ENCODE results near the gene PHF21A.
"Not testable (repeated sequence)": the region's sequence is repeated elsewhere in the genome, so short reads cannot be mapped to it uniquely, and the experiment has no call there.

PHF21A gene

DNA sequence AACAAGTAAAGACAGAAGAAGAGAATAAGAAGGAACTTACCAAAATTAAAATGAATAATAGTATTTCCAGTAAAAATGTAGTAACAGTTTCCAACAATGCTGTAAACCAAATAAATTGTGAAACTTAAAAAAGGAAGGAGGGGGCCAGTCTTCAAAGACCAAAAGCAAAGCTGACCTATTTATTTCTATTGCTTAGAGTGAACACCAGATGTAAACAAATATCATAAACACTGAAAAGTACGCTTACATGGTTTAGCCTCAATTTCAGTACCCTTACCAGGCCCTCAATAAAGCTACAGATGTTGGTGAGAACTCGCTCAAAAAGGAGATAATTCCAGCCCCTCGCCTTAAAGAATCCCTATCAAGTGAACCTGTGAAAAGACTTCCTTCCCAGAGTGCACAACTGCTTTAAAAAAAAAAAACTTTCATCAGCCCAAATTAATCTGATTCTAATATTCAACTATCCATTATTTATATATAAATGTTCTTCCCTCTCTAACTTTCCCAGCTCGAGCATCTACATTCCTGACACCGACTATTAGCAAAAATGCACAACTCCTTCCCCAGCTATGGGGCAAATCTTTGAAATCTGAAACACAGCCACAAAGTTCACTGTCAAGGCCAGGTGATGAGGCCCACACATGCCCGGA, 2.4 kb downstream of the PHF21A start:
- H3K9me3 Mint-ChIP-seq, result no peaks in the 10 kb centered on the region
- H3K4me1 Mint-ChIP-seq, result peaks cover 70% of the 10 kb centered on the region
- H3K4me3 Mint-ChIP-seq, result peak overlapping the region; percentile 97
- TF ChIP-seq, protein P1, sequence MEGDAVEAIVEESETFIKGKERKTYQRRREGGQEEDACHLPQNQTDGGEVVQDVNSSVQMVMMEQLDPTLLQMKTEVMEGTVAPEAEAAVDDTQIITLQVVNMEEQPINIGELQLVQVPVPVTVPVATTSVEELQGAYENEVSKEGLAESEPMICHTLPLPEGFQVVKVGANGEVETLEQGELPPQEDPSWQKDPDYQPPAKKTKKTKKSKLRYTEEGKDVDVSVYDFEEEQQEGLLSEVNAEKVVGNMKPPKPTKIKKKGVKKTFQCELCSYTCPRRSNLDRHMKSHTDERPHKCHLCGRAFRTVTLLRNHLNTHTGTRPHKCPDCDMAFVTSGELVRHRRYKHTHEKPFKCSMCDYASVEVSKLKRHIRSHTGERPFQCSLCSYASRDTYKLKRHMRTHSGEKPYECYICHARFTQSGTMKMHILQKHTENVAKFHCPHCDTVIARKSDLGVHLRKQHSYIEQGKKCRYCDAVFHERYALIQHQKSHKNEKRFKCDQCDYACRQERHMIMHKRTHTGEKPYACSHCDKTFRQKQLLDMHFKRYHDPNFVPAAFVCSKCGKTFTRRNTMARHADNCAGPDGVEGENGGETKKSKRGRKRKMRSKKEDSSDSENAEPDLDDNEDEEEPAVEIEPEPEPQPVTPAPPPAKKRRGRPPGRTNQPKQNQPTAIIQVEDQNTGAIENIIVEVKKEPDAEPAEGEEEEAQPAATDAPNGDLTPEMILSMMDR (IDR thresholded peaks at IDR 0.05), result no peak
- peak overlapping the region; percentile 98 for H3K27ac Mint-ChIP-seq
- H3K27me3 Mint-ChIP-seq (ENCODE audit: low read depth, poor library complexity), result peaks cover 4% of the 10 kb centered on the region
- no peak for DNase-seq
- peaks cover 5% of the 10 kb centered on the region for H3K36me3 Mint-ChIP-seq (ENCODE audit: low read depth)

DNA sequence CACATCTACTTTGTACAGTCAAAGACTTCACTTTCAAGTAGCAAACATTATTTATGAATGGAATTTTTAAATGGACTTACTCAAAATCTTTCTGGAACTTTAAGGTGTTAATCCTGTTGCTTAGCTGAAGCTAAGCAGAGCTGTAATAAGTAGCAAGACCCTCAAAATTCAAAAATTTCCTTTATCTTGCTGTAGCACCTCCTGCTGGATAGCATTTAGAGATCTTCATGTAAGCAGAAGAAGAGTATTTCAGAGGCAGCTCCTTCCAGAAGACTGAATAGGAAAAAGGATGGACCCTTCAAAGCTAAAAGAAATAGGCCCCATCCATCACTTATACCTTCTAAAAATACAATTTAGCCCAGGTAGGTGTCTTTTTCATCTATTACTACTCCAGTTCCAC, 3.4 kb downstream of the PHF21A start:
- Mint-ChIP-seq H3K9me3 (no peaks in the 10 kb centered on the region), H3K27me3 (ENCODE audit: low read depth, poor library complexity) (peaks cover 4% of the 10 kb centered on the region), H3K27ac (no peak overlapping the region), H3K36me3 (ENCODE audit: low read depth) (peaks cover 5% of the 10 kb centered on the region), H3K4me1 (peaks cover 69% of the 10 kb centered on the region), H3K4me3 (peak overlapping the region; percentile 97)
- no peak for DNase-seq
- TF ChIP-seq, protein P1 (IDR thresholded peaks at IDR 0.05), result no peak

DNA sequence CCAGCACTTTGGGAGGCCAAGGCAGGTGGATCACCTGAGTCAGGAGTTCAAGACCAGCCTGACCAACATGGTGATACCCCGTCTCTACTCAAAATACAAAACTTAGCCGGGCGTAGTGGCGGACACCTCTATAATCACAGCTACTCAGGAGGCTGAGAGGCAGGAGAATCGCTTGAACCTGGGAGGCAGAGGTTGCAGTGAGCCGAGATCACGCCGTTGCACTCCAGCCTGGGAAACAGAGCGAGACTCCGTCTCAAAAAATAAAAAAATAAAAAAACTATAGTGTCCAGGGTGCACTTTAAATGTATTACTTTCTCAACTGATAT, 4.6 kb downstream of the PHF21A start:
- not testable (repeated sequence) for H3K36me3 Mint-ChIP-seq (ENCODE audit: low read depth); H3K27ac Mint-ChIP-seq; H3K9me3 Mint-ChIP-seq; DNase-seq; H3K27me3 Mint-ChIP-seq (ENCODE audit: low read depth, poor library complexity)
- H3K4me3 Mint-ChIP-seq, result peak overlapping the region; percentile 33
- peaks cover 73% of the 10 kb centered on the region for H3K4me1 Mint-ChIP-seq

DNA sequence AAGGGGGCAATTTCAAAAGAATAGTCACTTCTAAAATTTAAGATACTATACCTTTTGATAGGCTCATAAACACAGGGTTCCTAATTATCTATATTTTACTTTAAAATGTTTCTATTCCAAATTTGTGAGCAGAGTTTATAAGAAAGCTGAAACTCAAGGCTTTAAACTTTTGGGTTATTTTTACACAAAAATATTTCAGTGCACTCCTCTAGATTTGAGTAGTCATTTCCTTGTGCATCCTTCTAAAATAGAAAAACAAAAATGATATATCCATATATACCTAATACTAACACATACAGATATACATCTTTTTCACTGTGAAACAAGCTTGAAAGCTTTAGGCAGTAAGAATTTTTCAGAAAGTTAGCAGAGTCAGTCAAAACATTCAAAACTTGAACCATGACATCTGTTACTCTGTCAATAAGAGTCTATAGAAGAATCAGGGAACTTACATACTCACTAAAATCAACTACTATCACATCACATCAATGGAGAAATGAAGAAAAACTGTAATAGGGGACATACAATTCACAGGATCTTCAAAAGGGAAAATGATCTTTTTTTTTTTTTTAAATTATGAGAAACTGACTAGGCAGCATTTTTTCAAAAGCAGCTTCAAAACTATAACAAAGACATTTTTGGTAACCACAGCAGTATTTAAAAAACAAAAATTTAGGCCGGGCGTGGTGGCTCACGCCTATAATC, 5.1 kb downstream of the PHF21A start:
- TF ChIP-seq, protein P1 (IDR thresholded peaks at IDR 0.05), result no peak
- Mint-ChIP-seq H3K4me1 (peaks cover 75% of the 10 kb centered on the region), H3K4me3 (peak overlapping the region; percentile 33), H3K27ac (no peak overlapping the region), H3K9me3 (no peaks in the 10 kb centered on the region), H3K36me3 (ENCODE audit: low read depth) (peaks cover 5% of the 10 kb centered on the region), H3K27me3 (ENCODE audit: low read depth, poor library complexity) (peaks cover 4% of the 10 kb centered on the region)
- no peak for DNase-seq

DNA sequence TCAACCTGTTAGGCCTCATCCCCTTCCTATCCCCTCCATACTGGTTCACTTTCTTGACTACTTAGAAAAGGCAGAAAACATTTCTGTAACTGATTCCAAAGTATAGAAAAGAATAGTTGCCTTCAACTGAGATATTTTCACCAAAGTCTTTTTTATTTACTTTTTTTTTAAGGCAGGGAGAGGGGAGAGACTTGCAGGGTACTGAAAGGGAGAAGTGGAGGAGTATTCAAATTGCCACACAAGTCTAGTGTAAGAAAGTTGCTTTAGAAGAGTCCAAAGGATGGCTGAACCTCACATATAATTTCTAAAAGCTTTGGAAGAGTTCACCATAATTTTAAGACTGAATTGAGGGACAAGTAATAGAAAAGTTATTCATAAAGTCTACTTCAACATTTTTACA, 6.3 kb downstream of the PHF21A start:
- DNase-seq, result no peak
- H3K36me3 Mint-ChIP-seq (ENCODE audit: low read depth), result peaks cover 5% of the 10 kb centered on the region
- TF ChIP-seq, protein P1 (IDR thresholded peaks at IDR 0.05), result no peak
- H3K27me3 Mint-ChIP-seq (ENCODE audit: low read depth, poor library complexity), result peaks cover 4% of the 10 kb centered on the region
- H3K4me3 Mint-ChIP-seq, result peak overlapping the region; percentile 42
- peaks cover 75% of the 10 kb centered on the region for H3K4me1 Mint-ChIP-seq
- no peaks in the 10 kb centered on the region for H3K9me3 Mint-ChIP-seq
- peak overlapping the region; percentile 80 for H3K27ac Mint-ChIP-seq

DNA sequence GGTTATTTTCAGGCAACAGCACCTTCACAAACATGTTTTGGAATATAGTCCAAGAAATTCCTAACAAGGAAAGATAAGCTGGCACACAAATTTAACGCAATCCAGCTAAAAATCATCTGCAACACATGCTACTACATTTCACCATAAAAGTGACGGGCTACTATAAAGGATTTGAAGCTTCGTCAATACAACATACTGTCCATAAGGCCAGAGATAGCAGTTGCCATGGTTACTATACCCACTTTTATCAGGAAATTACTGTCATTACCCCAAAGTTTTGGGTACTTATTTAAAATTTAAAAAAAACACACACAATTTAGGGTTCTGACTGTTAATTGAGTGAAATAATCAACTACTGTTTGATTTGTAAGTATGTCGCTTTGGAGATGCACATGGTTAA, 6.9 kb downstream of the PHF21A start:
- no peak for DNase-seq
- Mint-ChIP-seq H3K4me1 (peaks cover 73% of the 10 kb centered on the region), H3K36me3 (ENCODE audit: low read depth) (peaks cover 5% of the 10 kb centered on the region), H3K27me3 (ENCODE audit: low read depth, poor library complexity) (peaks cover 2% of the 10 kb centered on the region), H3K4me3 (no peak overlapping the region), H3K27ac (no peak overlapping the region), H3K9me3 (no peaks in the 10 kb centered on the region)
- TF ChIP-seq, protein P1 (IDR thresholded peaks at IDR 0.05), result no peak

Data from nephron progenitor cell (in vitro differentiated cells).